K562 (cell line): ENCODE results near the gene TPX2. TPM values are rescaled to one million over a fixed set of nuclear protein-coding genes. Genes with fewer than 3 reads are reported as not detected.

Source experiments
- AFF1 ChIP-seq, 2 experiments: fragments of 450-650 bp; IDR thresholded peaks; 2 replicates each; pipeline ENCODE4 v1.6.1; 2018; ENCODE audit warnings: mild to moderate bottlenecking in 2 of 2, low read depth in 1 of 2; ENCODE audit not compliant: partially characterized antibody in 2 of 2
- ARID3A ChIP-seq: IDR thresholded peaks from 2 replicates; pipeline ENCODE4 v1.6.1; 2012; ENCODE audit warnings: low read depth, low read length, improper control_type of control experiment, borderline replicate concordance
- CEBPG ChIP-seq, 3 experiments: fragments of 200-800 bp in 1 of 3; sonication (Bioruptor generic) in 1 of 3; sonication (generic) in 1 of 3; formaldehyde crosslinking in 1 of 3; IDR thresholded peaks in 2 of 3; conservative IDR thresholded peaks in 1 of 3; 2 replicates each; pipeline versions ENCODE4 v1.6.1 to v1.8.0; 2016 to 2022; ENCODE audit warnings: missing compliant biosample characterization in 2 of 3, missing genetic modification characterization in 2 of 3, mild to moderate bottlenecking in 1 of 3, missing genetic modification reagents in 1 of 3
- CTCF ChIP-seq, 3 experiments: IDR thresholded peaks in 2 of 3; conservative IDR thresholded peaks in 1 of 3; 2 replicates each; pipeline ENCODE4 v1.5.1; 2011 to 2012; ENCODE audit warnings: low read length in 3 of 3, mild to moderate bottlenecking in 3 of 3, control low read depth in 2 of 3, improper control_type of control experiment in 1 of 3, inconsistent platforms in 1 of 3, low read depth in 1 of 3, mixed read lengths in 1 of 3, moderate library complexity in 1 of 3; ENCODE audit not compliant: insufficient read depth in 2 of 3
- ELF1 ChIP-seq: fragments of 200-800 bp; sonication (Bioruptor generic); IDR thresholded peaks from 2 replicates; pipeline ENCODE4 v1.6.1; 2016; ENCODE audit warnings: missing genetic modification characterization, missing compliant biosample characterization
- GATAD2A ChIP-seq: fragments of 450-650 bp; IDR thresholded peaks from 2 replicates; pipeline ENCODE4 v1.6.1; 2017
- HNRNPUL1 ChIP-seq: fragments of 200-400 bp; formaldehyde crosslinking; IDR thresholded peaks from 2 replicates; pipeline ENCODE4 v1.6.1; 2017; ENCODE audit warnings: low read length
- IRF1 ChIP-seq: sonication (generic); formaldehyde crosslinking; IDR thresholded peaks from 2 replicates; pipeline ENCODE4 v1.8.0; 2022; ENCODE audit warnings: missing genetic modification reagents, mild to moderate bottlenecking, borderline replicate concordance
- NR2C1 ChIP-seq, 2 experiments: fragments of 450-650 bp; IDR thresholded peaks; 2 replicates each; pipeline ENCODE4 v1.6.1; 2017; ENCODE audit warnings: mild to moderate bottlenecking in 2 of 2, antibody characterized with exemption in 1 of 2, inconsistent platforms in 1 of 2, missing compliant biosample characterization in 1 of 2, missing genetic modification characterization in 1 of 2
- SRF ChIP-seq, 2 experiments: fragments of 250-450, 450-650 bp in 1 of 2; sonication (Bioruptor Pico) in 1 of 2; sonication (generic) in 1 of 2; formaldehyde crosslinking; IDR thresholded peaks; 2 replicates each; pipeline versions ENCODE4 v1.5.0 to v1.5.1; 2020 to 2022; ENCODE audit warnings: mild to moderate bottlenecking in 1 of 2, missing genetic modification reagents in 1 of 2
- TEAD4 ChIP-seq, 2 experiments: sonication (generic) in 1 of 2; formaldehyde crosslinking in 1 of 2; IDR thresholded peaks; 2 replicates each; pipeline versions ENCODE4 v1.6.1 to v1.8.0; 2012 to 2022; ENCODE audit warnings: borderline replicate concordance in 1 of 2, inconsistent platforms in 1 of 2, low read length in 1 of 2, mild to moderate bottlenecking in 1 of 2, missing genetic modification reagents in 1 of 2
- ZC3H11A ChIP-seq: IDR thresholded peaks from 2 replicates; pipeline ENCODE4 v1.6.1; 2012; ENCODE audit warnings: low read depth, low read length, improper control_type of control experiment
- ZNF561 ChIP-seq: fragments of 450-650 bp; formaldehyde crosslinking; conservative IDR thresholded peaks from 2 replicates; pipeline ENCODE4 v1.4.0; 2020; ENCODE audit warnings: mild to moderate bottlenecking, moderate library complexity
- ZNF589 ChIP-seq: fragments of 200-800 bp; sonication (Bioruptor generic); IDR thresholded peaks from 2 replicates; pipeline ENCODE4 v1.6.1; 2016; ENCODE audit warnings: low read depth, missing genetic modification characterization, missing compliant biosample characterization
- ZNF644 ChIP-seq: fragments of 200-800 bp; sonication (Bioruptor generic); IDR thresholded peaks from 2 replicates; pipeline ENCODE4 v1.6.1; 2016; ENCODE audit warnings: low read depth, missing genetic modification characterization, missing compliant biosample characterization
- polyA plus RNA-seq, 8 experiments: library from polyadenylated mRNA; depleted of rRNA in 4 of 8; stranded (reverse) in 5 of 8; unstranded in 3 of 8; fragments of >200 nt; fragmentation: Nextera tagmentation in 2 of 8; fragmentation: Illumina TruSeq in 1 of 8; extraction: Ambion mirVana in 2 of 8; extraction: Trizol in 1 of 8; gene quantifications; 2 replicates each; pipeline versions ENCODE4 v1.2.1 to v1.2.3, GENCODE V29; 2011 to 2014; ENCODE audit warnings: inconsistent platforms in 1 of 8, missing spikeins in 1 of 8
- total RNA-seq, 7 experiments: library from RNA; depleted of rRNA in 6 of 7; stranded (reverse); fragments of >200 nt in 6 of 7; fragmentation: Illumina TruSeq in 2 of 7; extraction: Trizol in 2 of 7; gene quantifications; 2 replicates each; pipeline versions ENCODE4 v1.2.1 to v1.2.3, GENCODE V29; 2011 to 2021; ENCODE audit warnings: low replicate concordance in 1 of 7

Gene TPX2
- total and polyA plus RNA-seq, 9 of the 15 experiments (the other 6 are each of a cell fraction or from before 2014, with no cell fraction given) = 48.0 to 241 (median 133) TPM

- TF ChIP-seq NR2C1 (IDR thresholded peaks at IDR 0.05) = no peak
- no peak for TF ChIP-seq NR2C1 (tag; IDR thresholded peaks at IDR 0.05)
- TF ChIP-seq CTCF (IDR thresholded peaks at IDR 0.05 in 2 of 3, conservative IDR thresholded peaks at IDR 0.05 in 1 of 3; ENCODE audit: insufficient read depth in 2 of 3, low read depth in 1 of 3, low read length in 3 of 3) = peak; percentile 91 to 97 (median 96)
- TF ChIP-seq CEBPG (CRISPR knock-in tag; IDR thresholded peaks at IDR 0.05) = no peak
- TF ChIP-seq CEBPG (tag; conservative IDR thresholded peaks at IDR 0.05 in 1 of 2, IDR thresholded peaks at IDR 0.05 in 1 of 2) = no peak
- TF ChIP-seq ZNF561 (CRISPR knock-in tag) = 0 out of 2 replicates have a peak, but pooled peaks have one; percentile 37
- TF ChIP-seq SRF (CRISPR knock-in tag; IDR thresholded peaks at IDR 0.05) = peak in 1 of 2 experiments; percentile 43; a peak in 1 of 4 replicates
- no peak for TF ChIP-seq ZC3H11A
- TF ChIP-seq ARID3A = peak; percentile 96
- TF ChIP-seq AFF1 (IDR thresholded peaks at IDR 0.05; ENCODE audit: low read depth in 1 of 2, partially characterized antibody in 2 of 2) = no peak
- TF ChIP-seq ZNF589 (CRISPR knock-in tag) = peak; percentile 83; the same call in 1 of the 2 replicates
- TF ChIP-seq GATAD2A = peak; percentile 85
- TF ChIP-seq ZNF644 = peak; percentile 92
- TF ChIP-seq HNRNPUL1 = no peak
- peak; percentile 91 for TF ChIP-seq ELF1 (tag)
- TF ChIP-seq IRF1 (CRISPR knock-in tag) = no peak
- no peak for TF ChIP-seq TEAD4 (IDR thresholded peaks at IDR 0.05; ENCODE audit: low read length)
- TF ChIP-seq TEAD4 (CRISPR knock-in tag; IDR thresholded peaks at IDR 0.05; ENCODE audit: borderline replicate concordance) = no peak
Measured at GRCh38 chr20:31723319-31724078, 15.6 kb upstream of the TPX2 start (continued).
